Ishikawa (cell line): Measurements from ENCODE around the gene ACSL1.

Experiments
- CEBPB ChIP-seq: IDR thresholded peaks from 2 replicates; pipeline ENCODE4 v1.6.1; 2012
- CREB1 ChIP-seq: IDR thresholded peaks from 2 replicates; pipeline ENCODE4 v1.6.1; 2012; ENCODE audit warnings: low read depth
- EGR1 ChIP-seq: IDR thresholded peaks from 2 replicates; pipeline ENCODE4 v1.6.1; 2012
- EP300 ChIP-seq: IDR thresholded peaks from 2 replicates; pipeline ENCODE4 v1.6.1; 2012; ENCODE audit warnings: borderline replicate concordance
- FOXM1 ChIP-seq: IDR thresholded peaks from 2 replicates; pipeline ENCODE4 v1.6.1; 2012; ENCODE audit warnings: low read depth, borderline replicate concordance
- MAX ChIP-seq: IDR thresholded peaks from 2 replicates; pipeline ENCODE4 v1.6.1; 2012
- NFIC ChIP-seq: IDR thresholded peaks from 2 replicates; pipeline ENCODE4 v1.6.1; 2012
- RAD21 ChIP-seq: IDR thresholded peaks from 2 replicates; pipeline ENCODE4 v1.6.1; 2012; ENCODE audit warnings: low read depth
- REST ChIP-seq: IDR thresholded peaks from 2 replicates; pipeline ENCODE4 v1.6.1; 2012; ENCODE audit warnings: low read depth, mild to moderate bottlenecking
- TAF1 ChIP-seq: IDR thresholded peaks from 2 replicates; pipeline ENCODE4 v1.6.1; 2012; ENCODE audit warnings: low read depth, mild to moderate bottlenecking
- TCF12 ChIP-seq: IDR thresholded peaks from 2 replicates; pipeline ENCODE4 v1.6.1; 2012; ENCODE audit warnings: low read depth
- TEAD4 ChIP-seq: IDR thresholded peaks from 2 replicates; pipeline ENCODE4 v1.6.1; 2012
- USF1 ChIP-seq: IDR thresholded peaks from 2 replicates; pipeline ENCODE4 v1.6.1; 2012
- YY1 ChIP-seq: IDR thresholded peaks from 2 replicates; pipeline ENCODE4 v1.6.1; 2012; ENCODE audit warnings: low read depth
- ZBTB7A ChIP-seq: IDR thresholded peaks from 2 replicates; pipeline ENCODE4 v1.6.1; 2012; ENCODE audit warnings: low read depth

ACSL1 gene

GRCh38 chr4:184863916-184864315, 38.1 kb upstream of the ACSL1 start:
- TF ChIP-seq FOXM1 (no peak), NFIC (no peak), EGR1 (no peak), RAD21 (no peak), TCF12 (no peak), TAF1 (no peak), YY1 (no peak), EP300 (no peak), TEAD4 (no peak), REST (no peak), MAX (no peak), CEBPB (no peak), USF1 (no peak), ZBTB7A (no peak)

- TF ChIP-seq TAF1: no peak
- no peak for TF ChIP-seq TEAD4
- TF ChIP-seq EGR1: no peak
- TF ChIP-seq MAX: no peak
- no peak for TF ChIP-seq ZBTB7A
- TF ChIP-seq USF1: no peak
- no peak for TF ChIP-seq REST
- TF ChIP-seq RAD21: no peak
- no peak for TF ChIP-seq NFIC
- TF ChIP-seq CREB1: no peak
- no peak for TF ChIP-seq EP300
- no peak for TF ChIP-seq CEBPB
- TF ChIP-seq TCF12: no peak
- no peak for TF ChIP-seq FOXM1
- no peak for TF ChIP-seq YY1
Measured at GRCh38 chr4:184861047-184861446, 35.3 kb upstream of the ACSL1 start.

GRCh38 chr4:184860018-184860779, 34.4 kb upstream of the ACSL1 start:
- TF ChIP-seq NFIC: no peak
- no peak for TF ChIP-seq CREB1
- TF ChIP-seq RAD21: no peak
- no peak for TF ChIP-seq ZBTB7A
- TF ChIP-seq EGR1: no peak
- TF ChIP-seq EP300: no peak

GRCh38 chr4:184857441-184858121, 31.8 kb upstream of the ACSL1 start:
- TF ChIP-seq ZBTB7A: no peak
- TF ChIP-seq NFIC: no peak
- no peak for TF ChIP-seq USF1
- no peak for TF ChIP-seq REST
- TF ChIP-seq FOXM1: no peak
